Gastroesophageal sphincter (tissue), 4 donors: ENCODE data around the gene MAN1A1. TPM values are rescaled to one million over a fixed set of nuclear protein-coding genes. Genes with fewer than 3 reads are reported as not detected.

Experiments
- ATAC-seq: fragments of 150-250 bp; one replicate; pipeline ENCODE4 v1.9.1; 2016; ENCODE audit warnings: mild to moderate bottlenecking, moderate library complexity
- H3K27ac ChIP-seq, 4 donors: fragments of 200-600 bp; sonication (generic) in 3 of 4; 1 replicate in 3 of 4; 2 replicates in 1 of 4; pipeline ENCODE4 v1.5.1; 2016 to 2019
- H3K27me3 ChIP-seq: fragments of 200-600 bp; sonication (generic); one replicate; pipeline ENCODE4 v1.5.1; 2019
- H3K36me3 ChIP-seq, 2 donors: fragments of 200-600 bp; sonication (generic); one replicate each; pipeline ENCODE4 v1.5.1; 2019; ENCODE audit warnings: control low read depth in 1 of 2
- H3K4me1 ChIP-seq, 3 donors: fragments of 200-600 bp; sonication (generic); 1 replicate in 2 of 3; 2 replicates in 1 of 3; pipeline ENCODE4 v1.5.1; 2016 to 2019; ENCODE audit warnings: control low read depth in 2 of 3
- H3K4me3 ChIP-seq, 2 donors: fragments of 200-600 bp; sonication (generic); one replicate each; pipeline ENCODE4 v1.5.1; 2019; ENCODE audit warnings: mild to moderate bottlenecking in 1 of 2, moderate library complexity in 1 of 2
- H3K9me3 ChIP-seq, 3 donors: fragments of 200-600 bp; sonication (generic); one replicate each; pipeline ENCODE4 v1.5.1; 2017 to 2019; ENCODE audit warnings: control low read depth in 2 of 3
- CTCF ChIP-seq, 4 experiments: fragments of 200-600 bp in 2 of 4; fragments of 450-650 bp in 2 of 4; sonication (generic) in 1 of 4; IDR thresholded peaks; one replicate each; pipeline ENCODE4 v1.5.1; 2017 to 2019; ENCODE audit warnings: antibody characterized with exemption in 4 of 4, mild to moderate bottlenecking in 2 of 4, moderate library complexity in 2 of 4
- EP300 ChIP-seq: sonication (generic); formaldehyde crosslinking; IDR thresholded peaks from one replicate; pipeline ENCODE4 v1.6.1; 2017; ENCODE audit warnings: antibody characterized with exemption, mild to moderate bottlenecking
- POLR2A ChIP-seq, 2 donors: fragments of 450-650 bp; IDR thresholded peaks; one replicate each; pipeline ENCODE4 v1.6.1; 2017; ENCODE audit warnings: antibody characterized with exemption in 2 of 2, mild to moderate bottlenecking in 2 of 2, moderate library complexity in 1 of 2
- POLR2AphosphoS5 ChIP-seq: sonication (generic); formaldehyde crosslinking; IDR thresholded peaks from one replicate; pipeline ENCODE4 v1.6.1; 2017; ENCODE audit warnings: antibody characterized with exemption
- WGBS, 2 donors: methylation state at CpG; one replicate each; pipeline ENCODE4 v1.1.5; 2018; ENCODE audit warnings: low coverage in 1 of 2; 5-methylcytosine and 5-hydroxymethylcytosine counted together
- total RNA-seq, 4 donors: library from RNA; depleted of rRNA; stranded (reverse); fragments of >200 nt; gene quantifications; one replicate each; pipeline ENCODE4 v1.1.0, GENCODE V29; 2016

Gene MAN1A1
- total RNA-seq, 4 donors from 2014 or later: 73.3 to 177 (median 110) TPM

GRCh38 chr6:119218548-119218947, 131.0 kb downstream of the MAN1A1 start:
- peaks cover 0 to 22% (median 0%) of the 10 kb centered on the region in 3 donors for H3K4me1 ChIP-seq
- no peak overlapping the region for H3K4me3 ChIP-seq
- WGBS, 2 donors: 88 to 91% methylated on average over 4 of the region's 4 CpGs
- no peak for ATAC-seq
- no peaks in the 10 kb centered on the region for H3K27me3 ChIP-seq
- no peak for TF ChIP-seq POLR2A (IDR thresholded peaks at IDR 0.05)
- TF ChIP-seq CTCF (IDR thresholded peaks at IDR 0.05): no peak
- no peak for TF ChIP-seq EP300
- no peak for TF ChIP-seq POLR2AphosphoS5
- no peaks in the 10 kb centered on the region for H3K9me3 ChIP-seq
- H3K36me3 ChIP-seq: no peaks in the 10 kb centered on the region
- no peak overlapping the region for H3K27ac ChIP-seq

GRCh38 chr6:119215885-119216590, 133.5 kb downstream of the MAN1A1 start:
- WGBS, 2 donors: 83 to 89% methylated on average over 7 to 9 of the region's 9 CpGs
- Histone ChIP-seq H3K36me3 (no peaks in the 10 kb centered on the region), H3K9me3 (no peaks in the 10 kb centered on the region), H3K27me3 (no peaks in the 10 kb centered on the region), H3K4me1 (peaks cover 0 to 22% (median 0%) of the 10 kb centered on the region in 3 donors), H3K4me3 (no peak overlapping the region), H3K27ac (no peak overlapping the region)
- ATAC-seq: no peak
- TF ChIP-seq POLR2AphosphoS5: no peak
- no peak for TF ChIP-seq POLR2A (IDR thresholded peaks at IDR 0.05)
- TF ChIP-seq CTCF (IDR thresholded peaks at IDR 0.05): no peak
- TF ChIP-seq EP300: no peak

- no peak overlapping the region for H3K27ac ChIP-seq
- no peak for ATAC-seq
- peaks cover 0 to 27% (median 0%) of the 10 kb centered on the region in 3 donors for H3K4me1 ChIP-seq
- H3K27me3 ChIP-seq: no peaks in the 10 kb centered on the region
- no peak overlapping the region for H3K4me3 ChIP-seq
- WGBS, 2 donors: 10 to 35% methylated on average over 1 of the region's 1 CpG
- no peaks in the 10 kb centered on the region for H3K36me3 ChIP-seq
- H3K9me3 ChIP-seq: no peaks in the 10 kb centered on the region
- TF ChIP-seq CTCF (IDR thresholded peaks at IDR 0.05) (no peak), POLR2AphosphoS5 (no peak), POLR2A (IDR thresholded peaks at IDR 0.05) (no peak), EP300 (no peak)
Observed at GRCh38 chr6:119215309-119215708, 134.3 kb downstream of the MAN1A1 start.

DNA sequence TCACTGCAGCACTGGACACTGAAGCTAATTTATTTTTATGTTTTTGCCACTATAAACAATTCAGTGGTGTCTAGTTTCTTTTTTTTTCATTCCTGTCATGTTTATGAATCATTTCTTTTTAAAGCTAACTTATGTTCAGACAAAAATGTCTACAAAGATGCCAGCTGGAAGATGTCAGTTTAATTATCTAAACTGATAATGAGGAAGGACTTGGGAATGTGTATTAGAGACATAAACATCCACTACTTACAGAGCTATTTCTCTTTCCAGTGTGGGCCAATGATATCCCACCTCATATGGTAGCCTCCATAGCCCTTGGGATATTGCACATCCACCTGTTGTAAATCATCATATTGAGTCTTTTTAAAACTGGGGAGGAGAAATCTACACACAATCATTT, 139.0 kb downstream of the MAN1A1 start:
- Histone ChIP-seq H3K27me3 (no peaks in the 10 kb centered on the region), H3K36me3 (no peaks in the 10 kb centered on the region), H3K4me3 (no peak overlapping the region), H3K9me3 (no peaks in the 10 kb centered on the region), H3K4me1 (peaks cover 0 to 42% (median 0%) of the 10 kb centered on the region in 3 donors), H3K27ac (no peak overlapping the region)
- no peak for ATAC-seq
- TF ChIP-seq POLR2AphosphoS5 (no peak), CTCF (IDR thresholded peaks at IDR 0.05) (no peak), POLR2A (IDR thresholded peaks at IDR 0.05) (no peak), EP300 (no peak)
